ENCODE results near the gene NCS1.

DNA sequence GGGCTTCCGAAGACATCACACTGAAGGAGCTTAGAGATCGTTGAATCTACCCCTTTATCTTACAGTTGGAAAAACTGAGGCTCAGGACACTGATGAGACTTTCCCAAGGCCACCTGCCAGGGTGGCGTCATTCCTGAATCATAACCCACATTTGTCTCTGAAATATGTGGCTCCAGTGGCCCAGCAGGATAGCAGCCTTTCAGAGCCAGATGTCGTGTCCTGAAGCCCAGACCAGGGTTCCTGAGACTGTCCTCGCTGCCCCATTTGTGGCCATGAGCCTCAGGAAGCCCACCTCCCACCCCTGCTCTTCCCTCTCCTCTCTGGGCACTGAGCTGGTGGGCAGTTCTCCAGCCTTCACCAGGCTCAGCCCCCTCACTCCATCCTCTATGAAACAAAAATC is 95.7 kb downstream of the NCS1 start:
- TF ChIP-seq, protein P1, sequence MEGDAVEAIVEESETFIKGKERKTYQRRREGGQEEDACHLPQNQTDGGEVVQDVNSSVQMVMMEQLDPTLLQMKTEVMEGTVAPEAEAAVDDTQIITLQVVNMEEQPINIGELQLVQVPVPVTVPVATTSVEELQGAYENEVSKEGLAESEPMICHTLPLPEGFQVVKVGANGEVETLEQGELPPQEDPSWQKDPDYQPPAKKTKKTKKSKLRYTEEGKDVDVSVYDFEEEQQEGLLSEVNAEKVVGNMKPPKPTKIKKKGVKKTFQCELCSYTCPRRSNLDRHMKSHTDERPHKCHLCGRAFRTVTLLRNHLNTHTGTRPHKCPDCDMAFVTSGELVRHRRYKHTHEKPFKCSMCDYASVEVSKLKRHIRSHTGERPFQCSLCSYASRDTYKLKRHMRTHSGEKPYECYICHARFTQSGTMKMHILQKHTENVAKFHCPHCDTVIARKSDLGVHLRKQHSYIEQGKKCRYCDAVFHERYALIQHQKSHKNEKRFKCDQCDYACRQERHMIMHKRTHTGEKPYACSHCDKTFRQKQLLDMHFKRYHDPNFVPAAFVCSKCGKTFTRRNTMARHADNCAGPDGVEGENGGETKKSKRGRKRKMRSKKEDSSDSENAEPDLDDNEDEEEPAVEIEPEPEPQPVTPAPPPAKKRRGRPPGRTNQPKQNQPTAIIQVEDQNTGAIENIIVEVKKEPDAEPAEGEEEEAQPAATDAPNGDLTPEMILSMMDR (IDR thresholded peaks at IDR 0.05; ENCODE audit: low read depth, low read length): no peak
- TF ChIP-seq EZH2phosphoT487 (IDR thresholded peaks at IDR 0.05; ENCODE audit: low read depth): no peak
